HL-60 (cell line): Measurements from ENCODE around the gene SLC25A52.

Source experiments
- DNase-seq, 2 experiments: peaks; one replicate each; pipeline ENCODE4 v3.0.0-alpha.2; 2010 to 2020; ENCODE audit warnings: low read depth in 1 of 2, low spot score in 1 of 2
- H3K27ac ChIP-seq: fragments of 250-450 bp; sonication (Bioruptor Pico); replicated peaks from 2 replicates; pipeline ENCODE4 v1.5.1; 2020; ENCODE audit warnings: mild to moderate bottlenecking, moderate library complexity
- H3K27me3 ChIP-seq: fragments of 250-450 bp; sonication (Bioruptor Pico); 2 replicates; pipeline ENCODE4 v1.5.1; 2021; ENCODE audit warnings: mild to moderate bottlenecking, moderate library complexity; ENCODE audit not compliant: insufficient read depth, poor library complexity, severe bottlenecking
- H3K4me3 ChIP-seq: replicated peaks from 2 replicates; pipeline ENCODE4 v1.5.1; 2011; ENCODE audit warnings: mild to moderate bottlenecking, control low read depth, low read length; ENCODE audit not compliant: insufficient read depth
- GABPA ChIP-seq: IDR thresholded peaks from 2 replicates; pipeline ENCODE4 v1.6.1; 2012; ENCODE audit warnings: low read depth
- POLR2AphosphoS5 ChIP-seq: IDR thresholded peaks from 2 replicates; pipeline ENCODE4 v1.6.1; 2012; ENCODE audit warnings: low read depth
- SPI1 ChIP-seq: IDR thresholded peaks from 2 replicates; pipeline ENCODE4 v1.6.1; 2012; ENCODE audit warnings: low read depth, mild to moderate bottlenecking, borderline replicate concordance
- TF ChIP-seq, protein P1 (sequence below): IDR thresholded peaks from one replicate; pipeline ENCODE4 v1.5.1; 2011; ENCODE audit warnings: low read length, control low read depth, inconsistent platforms; ENCODE audit not compliant: insufficient read depth
- TF ChIP-seq, protein P2 (sequence below): IDR thresholded peaks from 2 replicates; pipeline ENCODE4 v1.6.1; 2012; ENCODE audit warnings: low read depth; ENCODE audit not compliant: insufficient replicate concordance

Gene SLC25A52

DNA sequence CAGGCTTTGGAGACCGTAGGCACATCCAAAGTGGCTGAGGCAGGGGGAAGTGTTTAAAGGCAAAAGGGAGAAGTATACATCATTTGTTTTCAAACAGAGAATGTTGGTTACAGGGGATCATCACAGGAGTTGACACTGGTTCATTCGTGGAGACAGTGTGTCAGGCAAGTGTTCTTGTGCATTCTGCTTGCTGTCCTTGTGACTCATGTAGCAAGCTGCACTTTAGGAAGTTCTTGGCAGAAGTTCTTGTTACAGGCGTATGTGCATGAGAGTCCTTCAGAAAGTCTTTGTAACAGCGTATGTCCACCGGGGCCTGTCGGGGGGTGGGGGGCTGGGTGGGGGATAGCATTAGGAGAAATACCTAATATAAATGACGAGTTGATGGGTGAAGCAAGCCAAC lies 39.8 kb downstream of the SLC25A52 start:
- Histone ChIP-seq H3K4me3 (no peak overlapping the region), H3K27me3 (peaks cover 3% of the 10 kb centered on the region), H3K27ac (no peak overlapping the region)
- TF ChIP-seq, protein P1, sequence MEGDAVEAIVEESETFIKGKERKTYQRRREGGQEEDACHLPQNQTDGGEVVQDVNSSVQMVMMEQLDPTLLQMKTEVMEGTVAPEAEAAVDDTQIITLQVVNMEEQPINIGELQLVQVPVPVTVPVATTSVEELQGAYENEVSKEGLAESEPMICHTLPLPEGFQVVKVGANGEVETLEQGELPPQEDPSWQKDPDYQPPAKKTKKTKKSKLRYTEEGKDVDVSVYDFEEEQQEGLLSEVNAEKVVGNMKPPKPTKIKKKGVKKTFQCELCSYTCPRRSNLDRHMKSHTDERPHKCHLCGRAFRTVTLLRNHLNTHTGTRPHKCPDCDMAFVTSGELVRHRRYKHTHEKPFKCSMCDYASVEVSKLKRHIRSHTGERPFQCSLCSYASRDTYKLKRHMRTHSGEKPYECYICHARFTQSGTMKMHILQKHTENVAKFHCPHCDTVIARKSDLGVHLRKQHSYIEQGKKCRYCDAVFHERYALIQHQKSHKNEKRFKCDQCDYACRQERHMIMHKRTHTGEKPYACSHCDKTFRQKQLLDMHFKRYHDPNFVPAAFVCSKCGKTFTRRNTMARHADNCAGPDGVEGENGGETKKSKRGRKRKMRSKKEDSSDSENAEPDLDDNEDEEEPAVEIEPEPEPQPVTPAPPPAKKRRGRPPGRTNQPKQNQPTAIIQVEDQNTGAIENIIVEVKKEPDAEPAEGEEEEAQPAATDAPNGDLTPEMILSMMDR: no peak
- no peak for TF ChIP-seq GABPA
- TF ChIP-seq, protein P2, sequence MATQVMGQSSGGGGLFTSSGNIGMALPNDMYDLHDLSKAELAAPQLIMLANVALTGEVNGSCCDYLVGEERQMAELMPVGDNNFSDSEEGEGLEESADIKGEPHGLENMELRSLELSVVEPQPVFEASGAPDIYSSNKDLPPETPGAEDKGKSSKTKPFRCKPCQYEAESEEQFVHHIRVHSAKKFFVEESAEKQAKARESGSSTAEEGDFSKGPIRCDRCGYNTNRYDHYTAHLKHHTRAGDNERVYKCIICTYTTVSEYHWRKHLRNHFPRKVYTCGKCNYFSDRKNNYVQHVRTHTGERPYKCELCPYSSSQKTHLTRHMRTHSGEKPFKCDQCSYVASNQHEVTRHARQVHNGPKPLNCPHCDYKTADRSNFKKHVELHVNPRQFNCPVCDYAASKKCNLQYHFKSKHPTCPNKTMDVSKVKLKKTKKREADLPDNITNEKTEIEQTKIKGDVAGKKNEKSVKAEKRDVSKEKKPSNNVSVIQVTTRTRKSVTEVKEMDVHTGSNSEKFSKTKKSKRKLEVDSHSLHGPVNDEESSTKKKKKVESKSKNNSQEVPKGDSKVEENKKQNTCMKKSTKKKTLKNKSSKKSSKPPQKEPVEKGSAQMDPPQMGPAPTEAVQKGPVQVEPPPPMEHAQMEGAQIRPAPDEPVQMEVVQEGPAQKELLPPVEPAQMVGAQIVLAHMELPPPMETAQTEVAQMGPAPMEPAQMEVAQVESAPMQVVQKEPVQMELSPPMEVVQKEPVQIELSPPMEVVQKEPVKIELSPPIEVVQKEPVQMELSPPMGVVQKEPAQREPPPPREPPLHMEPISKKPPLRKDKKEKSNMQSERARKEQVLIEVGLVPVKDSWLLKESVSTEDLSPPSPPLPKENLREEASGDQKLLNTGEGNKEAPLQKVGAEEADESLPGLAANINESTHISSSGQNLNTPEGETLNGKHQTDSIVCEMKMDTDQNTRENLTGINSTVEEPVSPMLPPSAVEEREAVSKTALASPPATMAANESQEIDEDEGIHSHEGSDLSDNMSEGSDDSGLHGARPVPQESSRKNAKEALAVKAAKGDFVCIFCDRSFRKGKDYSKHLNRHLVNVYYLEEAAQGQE: no peak
- TF ChIP-seq POLR2AphosphoS5: no peak
- TF ChIP-seq SPI1: no peak
- no peak for DNase-seq

DNA sequence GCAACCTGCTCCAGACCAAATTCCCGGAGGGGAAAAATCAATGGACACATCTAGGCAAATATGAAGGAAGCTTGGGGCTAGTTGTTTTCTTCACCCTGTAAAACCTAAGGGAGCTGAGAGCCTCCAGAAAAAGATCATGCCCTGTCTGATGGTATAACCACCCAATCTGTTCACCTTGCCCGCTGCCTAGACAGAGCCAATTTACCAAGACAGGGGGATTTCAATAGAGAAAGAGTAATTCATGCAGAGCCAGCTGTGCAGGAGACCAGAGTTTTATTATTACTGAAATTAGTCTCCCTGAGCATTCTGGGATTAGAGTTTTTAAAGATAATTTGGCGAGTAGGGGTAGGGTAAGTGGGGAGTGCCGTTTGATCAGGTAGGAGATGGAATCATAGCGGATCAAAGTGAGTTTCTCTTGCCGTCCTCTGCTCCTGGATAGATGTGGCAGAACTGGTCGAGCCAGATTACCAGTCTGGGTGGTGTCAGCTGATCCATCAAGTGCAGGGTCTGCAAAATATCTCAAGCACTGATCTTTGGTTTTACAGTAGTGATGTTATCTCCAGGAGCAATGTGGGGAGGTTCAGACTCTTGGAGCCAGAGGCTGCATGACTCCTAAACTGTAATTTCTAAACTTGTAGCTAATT lies 41.2 kb downstream of the SLC25A52 start:
- Histone ChIP-seq H3K27me3 (no peaks in the 10 kb centered on the region), H3K4me3 (no peak overlapping the region), H3K27ac (no peak overlapping the region)
- TF ChIP-seq POLR2AphosphoS5 (no peak), SPI1 (no peak)
- DNase-seq: no peak

DNA sequence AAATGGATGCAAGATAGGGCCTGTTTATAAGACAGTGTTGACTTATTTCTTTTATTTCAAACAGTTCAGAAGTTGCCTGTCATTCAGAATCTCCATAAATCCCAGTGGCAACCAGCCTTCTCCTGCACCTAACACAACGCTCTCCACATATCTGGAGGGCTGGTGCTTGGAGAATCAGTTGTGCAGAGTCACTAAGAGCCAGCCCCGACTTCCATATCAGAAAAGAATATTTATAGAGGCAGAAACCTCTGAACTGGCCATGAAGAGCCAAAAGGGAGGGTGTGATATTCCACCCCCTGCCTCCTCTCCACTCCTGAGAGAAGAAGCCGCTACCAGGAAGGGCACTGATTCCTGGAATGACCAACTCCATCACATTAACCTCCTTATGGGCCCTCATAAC lies 42.3 kb downstream of the SLC25A52 start:
- Histone ChIP-seq H3K4me3 (no peak overlapping the region), H3K27me3 (no peaks in the 10 kb centered on the region), H3K27ac (no peak overlapping the region)
- no peak for DNase-seq
- TF ChIP-seq, protein P1: no peak
- TF ChIP-seq, protein P2: no peak
- TF ChIP-seq SPI1 (no peak), GABPA (no peak), POLR2AphosphoS5 (no peak)

DNA sequence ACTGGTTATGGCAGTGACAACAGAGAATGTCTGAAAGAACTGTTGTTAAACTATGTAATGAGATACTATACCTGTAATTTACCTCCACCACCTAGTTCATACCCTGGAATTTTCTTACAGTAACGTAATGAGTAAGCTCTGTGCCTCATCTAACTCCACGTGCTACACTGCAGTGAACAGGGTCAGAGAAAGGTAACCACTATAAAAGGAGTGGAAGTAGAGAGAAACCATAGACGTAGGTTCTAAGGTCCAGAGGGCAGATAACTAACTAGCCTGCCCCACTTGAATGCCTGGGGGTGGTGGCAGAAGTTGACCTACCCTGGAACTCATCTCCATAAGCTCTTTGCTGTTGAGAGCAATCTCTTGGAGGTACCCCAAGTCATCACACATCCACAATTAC lies 44.3 kb downstream of the SLC25A52 start:
- Histone ChIP-seq H3K4me3 (no peak overlapping the region), H3K27me3 (no peaks in the 10 kb centered on the region), H3K27ac (no peak overlapping the region)
- DNase-seq: no peak
- TF ChIP-seq, protein P1: no peak
- no peak for TF ChIP-seq GABPA
- no peak for TF ChIP-seq SPI1
- TF ChIP-seq POLR2AphosphoS5: no peak
- TF ChIP-seq, protein P2: no peak
